OCI-M2 (cell line): ENCODE results near the gene DNAAF1.
"Not testable (repeated sequence)": the region's sequence is repeated elsewhere in the genome, so short reads cannot be mapped to it uniquely, and the experiment has no call there.

Experiments used
- DNase-seq: peaks from one replicate; lab custom pipeline; 2025; ENCODE audit not compliant: unreplicated experiment; lab: John Stamatoyannopoulos, UW

Gene DNAAF1

DNA sequence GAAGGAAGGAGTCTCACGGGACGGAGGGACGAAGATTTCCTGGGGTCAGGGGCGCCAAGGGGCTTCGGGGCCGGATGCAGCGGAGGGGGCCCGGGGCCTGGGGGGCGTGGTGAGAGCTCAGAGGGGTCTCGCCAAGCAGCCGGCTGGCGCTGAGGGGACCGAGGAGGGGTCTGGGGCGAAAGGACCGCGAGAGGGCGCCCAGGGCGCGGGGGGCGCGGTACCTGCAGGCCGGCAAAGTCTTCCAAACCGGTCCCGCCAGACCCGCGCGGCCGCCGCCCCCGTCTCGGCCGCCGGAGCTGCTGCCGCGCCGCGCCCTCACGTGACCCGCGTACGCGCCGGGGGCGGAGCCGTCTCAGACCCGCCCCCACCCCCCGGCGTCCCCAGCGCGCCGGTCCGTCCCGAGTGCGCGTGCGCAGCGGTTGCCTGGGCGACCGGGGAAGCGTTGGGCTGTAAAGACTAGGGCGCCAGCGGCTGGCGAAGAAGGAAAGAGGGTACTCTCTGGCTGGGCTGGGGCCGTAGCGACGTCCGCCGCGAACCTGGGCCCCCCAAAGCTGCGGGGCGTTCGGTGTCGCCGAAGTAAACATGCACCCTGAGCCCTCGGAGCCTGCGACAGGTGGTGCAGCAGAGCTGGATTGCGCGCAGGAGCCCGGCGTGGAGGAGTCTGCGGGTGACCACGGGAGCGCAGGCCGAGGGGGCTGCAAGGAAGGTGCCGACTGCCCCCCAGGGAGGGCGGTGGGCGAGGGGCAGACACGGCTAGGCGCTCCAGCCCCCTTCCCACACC is at the start of gene DNAAF1, which contains the start of gene HSDL1:
DNAAF1 (plus strand) TSS at position 450 of the 781 bp plus-strand sequence; CDS start at position 583, 133 bp downstream.
HSDL1 (minus strand) TSS at position 319 of the 781 bp plus-strand sequence. CDS start 13,856 bp downstream, outside the sequence.
- no peak for DNase-seq

DNA sequence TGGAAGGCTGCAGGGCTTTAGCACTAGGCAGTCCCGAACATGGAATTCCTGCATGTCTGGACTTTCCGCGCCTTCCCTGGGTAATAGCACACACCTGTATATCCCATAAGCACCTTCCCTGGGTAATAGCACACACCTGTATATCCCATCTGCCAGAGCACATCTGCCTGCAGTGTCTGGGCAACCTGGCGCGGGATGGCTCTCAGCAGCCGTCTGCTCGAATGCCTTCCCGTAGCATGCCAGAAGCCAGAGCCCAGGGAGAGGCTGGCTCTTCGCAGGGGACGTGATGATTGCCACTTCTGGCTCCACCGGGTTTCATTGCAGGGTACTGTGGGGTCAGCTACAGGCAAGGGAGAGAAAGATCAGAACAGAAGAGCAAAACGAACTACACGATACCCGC is 49.6 kb upstream of the DNAAF1 start:
- no peak for DNase-seq

DNA sequence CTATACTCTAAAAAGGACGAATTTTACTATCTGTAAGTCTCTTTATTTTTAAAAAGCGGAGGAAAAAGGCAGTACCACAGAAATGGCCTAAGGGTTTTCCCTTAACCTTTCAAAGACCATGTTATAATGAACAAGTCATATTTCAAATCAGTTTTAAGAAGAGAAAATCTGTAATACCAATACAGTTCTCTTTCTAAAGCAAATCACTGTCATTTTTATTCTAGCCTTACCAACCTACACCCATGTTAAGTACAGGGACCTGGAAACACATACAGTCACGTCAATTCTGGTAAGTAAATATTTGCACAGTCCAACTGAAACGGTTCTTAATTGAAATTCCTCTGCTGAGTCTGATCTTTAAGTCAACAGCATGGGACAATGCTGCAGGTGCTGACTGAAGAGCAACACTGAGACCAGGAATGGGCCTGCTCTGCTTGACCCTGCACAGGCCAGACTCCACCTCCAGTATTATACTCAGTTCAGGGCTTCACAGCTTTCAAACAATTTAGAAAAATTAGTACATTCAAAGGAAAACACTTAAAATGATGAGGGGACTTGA is 48.6 kb upstream of the DNAAF1 start:
- no peak for DNase-seq

- no peak for DNase-seq
These were observed 46.2 kb upstream of the DNAAF1 start for GRCh38 chr16:84098939-84099338.

- no peak for DNase-seq
These were observed 41.4 kb upstream of the DNAAF1 start for GRCh38 chr16:84103678-84104077.

GRCh38 chr16:84104231-84104630 is 40.9 kb upstream of the DNAAF1 start:
- DNase-seq: no peak

DNA sequence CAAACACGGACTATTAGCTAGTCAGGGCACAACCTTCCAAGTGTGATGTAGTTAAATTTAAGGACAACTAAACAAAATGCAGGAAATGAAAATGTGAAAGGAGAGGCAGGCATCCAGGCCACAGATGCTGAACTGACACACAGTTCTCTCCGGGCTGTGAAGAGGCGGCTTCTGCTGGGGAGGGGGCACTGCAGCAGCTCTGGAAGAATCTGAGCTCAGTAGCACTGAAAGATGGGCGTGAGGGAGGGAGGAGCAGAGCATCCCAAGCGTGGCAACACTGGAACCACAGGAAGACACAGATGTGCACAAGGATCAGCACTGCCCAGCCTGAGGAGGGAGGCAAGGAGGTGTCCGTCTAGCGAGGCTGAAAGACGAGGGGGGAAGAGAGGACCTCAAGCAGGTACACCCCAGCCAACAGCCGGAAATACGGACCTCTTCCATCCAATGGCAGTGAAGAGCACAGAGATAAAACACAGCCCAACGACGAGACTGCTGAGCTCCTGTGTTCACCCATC is 39.8 kb upstream of the DNAAF1 start:
- DNase-seq: no peak

- no peak for DNase-seq
These were observed 39.0 kb upstream of the DNAAF1 start for GRCh38 chr16:84105948-84106740.

- DNase-seq: no peak
These were observed 37.2 kb upstream of the DNAAF1 start for GRCh38 chr16:84107921-84108320.

DNA sequence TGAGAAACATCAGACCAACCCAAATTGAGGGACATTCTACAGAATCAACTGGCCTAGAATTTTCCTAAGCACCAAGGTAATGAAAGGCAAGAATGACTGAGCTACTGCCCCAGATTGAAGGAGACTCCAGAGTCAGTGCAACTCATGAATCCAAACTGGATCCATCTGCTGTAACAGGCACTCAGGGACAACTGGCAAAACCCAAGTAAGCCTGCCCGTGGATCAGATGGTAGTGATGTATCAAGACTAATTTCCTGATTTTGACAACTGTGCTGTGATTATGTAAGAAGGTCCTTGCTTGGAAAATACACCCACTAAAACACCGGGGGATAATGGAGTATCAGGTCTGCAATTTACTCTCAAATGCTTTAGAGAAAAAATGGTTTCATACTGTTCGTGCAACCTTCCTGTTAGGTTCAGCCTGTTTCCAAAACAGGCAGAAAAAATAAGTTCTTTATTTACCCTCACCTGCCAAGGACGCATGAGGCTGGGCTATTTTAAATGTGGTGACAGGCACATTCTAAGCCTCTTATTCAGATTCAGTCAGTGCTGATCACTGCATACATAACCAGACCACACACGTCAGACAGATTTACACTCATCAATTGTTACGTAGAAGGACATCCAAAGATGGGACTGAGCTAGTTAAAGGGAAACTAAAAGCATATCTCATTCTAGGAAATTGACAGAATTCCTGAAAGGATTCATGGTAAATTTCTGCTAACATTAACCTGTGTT is 35.3 kb upstream of the DNAAF1 start:
- no peak for DNase-seq

DNA sequence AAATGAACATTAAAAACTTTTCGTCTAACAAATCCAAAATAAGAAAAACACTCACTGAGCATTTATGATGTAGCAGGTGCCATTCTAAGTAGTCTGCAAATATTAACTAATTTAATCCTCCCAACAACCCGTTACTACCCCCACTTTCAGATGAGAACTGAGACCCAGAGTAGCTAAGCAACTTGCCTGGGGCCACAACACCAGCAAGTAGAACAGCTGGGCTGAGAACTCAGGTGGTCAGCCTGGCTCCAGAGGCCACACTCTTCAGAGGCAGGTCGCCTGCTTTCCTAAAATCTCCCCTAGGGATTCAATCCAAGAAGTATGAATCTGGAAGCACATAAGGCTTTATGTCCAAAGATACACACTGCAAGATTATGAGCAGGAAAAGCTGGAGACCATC is 34.6 kb upstream of the DNAAF1 start:
- no peak for DNase-seq

DNA sequence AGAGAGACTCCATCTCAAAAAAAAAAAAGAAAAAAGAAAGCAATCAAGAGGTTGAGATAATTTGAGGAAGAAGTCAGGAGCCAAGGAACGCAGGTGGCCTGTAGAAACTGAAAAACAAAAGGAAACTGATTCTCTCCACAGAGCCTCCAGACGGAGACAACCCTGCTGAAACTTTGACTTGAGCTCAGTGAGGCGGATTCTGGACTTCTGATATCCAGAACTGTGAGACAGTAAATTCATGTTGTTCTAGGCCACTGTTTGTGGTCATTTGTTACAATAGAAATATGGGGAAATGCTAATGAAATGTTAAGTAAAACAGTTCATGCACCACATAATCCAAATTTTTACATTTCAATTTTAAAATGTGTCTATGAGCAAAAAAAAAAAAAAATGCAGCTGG is 33.6 kb upstream of the DNAAF1 start:
- DNase-seq: no peak

DNA sequence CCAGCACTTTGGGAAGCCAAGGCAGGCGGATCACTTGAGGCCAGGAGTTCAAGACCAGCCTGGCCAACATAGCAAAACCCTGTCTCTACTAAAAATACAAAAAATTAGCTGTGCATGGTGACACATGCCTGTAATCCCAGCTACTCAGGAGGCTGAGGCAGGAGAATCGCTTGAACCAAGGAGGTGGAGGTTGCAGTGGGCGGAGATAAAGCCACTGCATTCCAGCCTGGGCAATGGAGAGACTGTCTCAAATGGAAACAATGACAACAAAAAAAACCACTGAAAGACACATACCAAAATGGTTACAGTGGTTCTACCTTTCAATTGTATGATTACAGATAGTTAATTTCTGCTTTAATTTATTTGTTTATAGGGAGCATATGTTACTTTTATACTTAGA is 33.2 kb upstream of the DNAAF1 start:
- not testable (repeated sequence) for DNase-seq

- no peak for DNase-seq
These were observed 29.0 kb upstream of the DNAAF1 start for GRCh38 chr16:84115919-84116719.

GRCh38 chr16:84116720-84117493 is 28.2 kb upstream of the DNAAF1 start, which contains the start of gene MBTPS1:
Gene MBTPS1 (minus strand): TSS chr16:84116942. CDS start chr16:84101783, 15,159 bp downstream.
- DNase-seq: peak; percentile 25

- no peak for DNase-seq
These were observed 27.6 kb upstream of the DNAAF1 start for GRCh38 chr16:84117494-84117843.

DNA sequence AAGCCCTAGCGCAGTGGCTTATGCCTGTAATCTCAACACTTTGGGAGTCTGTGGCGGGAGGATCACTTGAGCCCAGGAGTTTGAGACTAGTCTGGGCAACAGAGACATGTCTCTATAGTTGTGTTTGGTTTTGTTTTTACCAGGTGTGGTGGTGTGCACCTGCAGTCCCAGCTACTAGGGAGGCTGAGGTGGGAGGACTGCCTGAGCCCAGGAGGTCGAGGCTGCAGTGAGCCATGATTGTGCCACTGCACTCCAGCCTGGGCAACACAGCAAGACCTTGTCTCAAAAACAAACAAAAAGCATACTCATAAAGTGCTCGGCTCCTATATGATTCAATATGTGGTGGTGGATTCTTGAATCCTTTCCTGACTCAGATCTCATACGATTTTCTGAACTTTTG is 26.8 kb upstream of the DNAAF1 start:
- DNase-seq: not testable (repeated sequence)

DNA sequence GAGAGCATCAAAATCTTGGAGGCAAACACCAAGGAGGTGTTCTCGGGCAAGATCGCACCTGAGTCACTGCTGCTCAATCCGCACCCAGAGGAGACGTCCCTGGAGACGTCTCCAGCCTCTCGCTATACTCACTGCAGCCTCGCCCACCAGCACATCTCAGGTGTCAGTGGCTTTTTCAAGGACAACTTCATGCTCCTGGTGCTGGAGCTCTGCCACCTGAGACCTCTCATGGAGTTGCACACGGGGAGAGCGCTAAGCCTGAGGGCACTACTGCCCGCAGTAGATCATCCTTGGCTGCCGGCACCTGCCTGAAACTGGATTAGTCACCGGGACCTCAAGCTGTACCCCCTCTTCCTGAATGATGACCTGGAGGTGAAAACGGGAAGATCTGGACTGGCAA is 25.7 kb upstream of the DNAAF1 start:
- DNase-seq: no peak

GRCh38 chr16:84120023-84120422 is 25.1 kb upstream of the DNAAF1 start:
- no peak for DNase-seq
